Astrocyte (in vitro differentiated cells and primary cell): ENCODE measurements around the gene ZNF18. TPM values are rescaled to one million over a fixed set of nuclear protein-coding genes. Genes with fewer than 3 reads are reported as not detected.

Experiments used
- DNase-seq: peaks from one replicate; pipeline ENCODE4 v3.0.0-alpha.2; 2010; ENCODE audit warnings: low read depth
- FAIRE-seq: peaks from 2 replicates; lab custom pipeline; 2011; peaks lifted over from hg19 to GRCh38; lab: Jason Lieb, UNC
- H2AFZ ChIP-seq: 2 replicates; pipeline ENCODE4 v1.6.0; 2012; ENCODE audit warnings: low read depth, low read length, inconsistent platforms
- H3K27ac ChIP-seq: 2 replicates; pipeline ENCODE4 v1.5.1; 2011; ENCODE audit warnings: low read depth, low read length, inconsistent platforms
- H3K27me3 ChIP-seq: 2 replicates; pipeline ENCODE4 v1.6.0; 2011; ENCODE audit warnings: low read length, inconsistent platforms; ENCODE audit not compliant: insufficient read depth
- H3K36me3 ChIP-seq: 2 replicates; pipeline ENCODE4 v1.5.1; 2011; ENCODE audit warnings: low read length, inconsistent platforms; ENCODE audit not compliant: insufficient read depth
- H3K4me1 ChIP-seq: 2 replicates; pipeline ENCODE4 v1.5.1; 2011; ENCODE audit warnings: low read length, inconsistent platforms; ENCODE audit not compliant: insufficient read depth
- H3K4me2 ChIP-seq: 2 replicates; pipeline ENCODE4 v1.6.0; 2012; ENCODE audit warnings: low read length, inconsistent platforms
- H3K4me3 ChIP-seq: 2 replicates; pipeline ENCODE4 v1.5.1; 2011; ENCODE audit warnings: low read depth, mild to moderate bottlenecking, low read length, inconsistent platforms; ENCODE audit not compliant: insufficient read depth
- H3K79me2 ChIP-seq: 2 replicates; pipeline ENCODE4 v1.6.0; 2012; ENCODE audit warnings: mild to moderate bottlenecking, low read length, inconsistent platforms; ENCODE audit not compliant: insufficient read depth
- H3K9ac ChIP-seq: 2 replicates; pipeline ENCODE4 v1.6.0; 2012; ENCODE audit warnings: mild to moderate bottlenecking, low read length, inconsistent platforms
- H3K9me3 ChIP-seq: 2 replicates; pipeline ENCODE4 v1.5.1; 2012; ENCODE audit warnings: low read depth, mild to moderate bottlenecking, low read length, inconsistent platforms; ENCODE audit not compliant: insufficient read depth
- H4K20me1 ChIP-seq: 2 replicates; pipeline ENCODE4 v1.6.0; 2012; ENCODE audit warnings: low read length, inconsistent platforms; ENCODE audit not compliant: insufficient read depth
- H3K27ac Mint-ChIP-seq: one replicate; pipeline ENCODE4 v1.8.0; 2021; ENCODE audit warnings: mild to moderate bottlenecking, mixed read lengths; ENCODE audit not compliant: unreplicated experiment
- H3K27me3 Mint-ChIP-seq: one replicate; pipeline ENCODE4 v1.8.0; 2021; ENCODE audit warnings: low read depth, mixed read lengths; ENCODE audit not compliant: unreplicated experiment
- H3K36me3 Mint-ChIP-seq: one replicate; pipeline ENCODE4 v1.8.0; 2021; ENCODE audit warnings: low read depth, mixed read lengths; ENCODE audit not compliant: unreplicated experiment
- H3K4me1 Mint-ChIP-seq: one replicate; pipeline ENCODE4 v1.8.0; 2021; ENCODE audit warnings: low read depth, mixed read lengths; ENCODE audit not compliant: unreplicated experiment
- H3K4me3 Mint-ChIP-seq: one replicate; pipeline ENCODE4 v1.8.0; 2021; ENCODE audit warnings: mild to moderate bottlenecking, moderate library complexity, mixed read lengths; ENCODE audit not compliant: unreplicated experiment
- H3K9me3 Mint-ChIP-seq: one replicate; pipeline ENCODE4 v1.8.0; 2021; ENCODE audit warnings: mild to moderate bottlenecking, mixed read lengths; ENCODE audit not compliant: unreplicated experiment
- EZH2 ChIP-seq: IDR thresholded peaks from 2 replicates; pipeline ENCODE4 v1.6.1; 2012; ENCODE audit warnings: mild to moderate bottlenecking, low read length, inconsistent platforms; ENCODE audit not compliant: insufficient read depth
- total RNA-seq: library from RNA; stranded (reverse); gene quantifications from 2 replicates; pipeline ENCODE4 v1.2.1, GENCODE V29; 2021
- TF ChIP-seq, protein P1 (sequence below): IDR thresholded peaks from 2 replicates; pipeline ENCODE4 v1.5.1; 2011; ENCODE audit warnings: low read depth, mild to moderate bottlenecking, inconsistent platforms, low read length, moderate library complexity; ENCODE audit not compliant: insufficient read depth

The ZNF18 gene
- total RNA-seq, 1 donor from 2014 or later, result 8.3 TPM

DNA sequence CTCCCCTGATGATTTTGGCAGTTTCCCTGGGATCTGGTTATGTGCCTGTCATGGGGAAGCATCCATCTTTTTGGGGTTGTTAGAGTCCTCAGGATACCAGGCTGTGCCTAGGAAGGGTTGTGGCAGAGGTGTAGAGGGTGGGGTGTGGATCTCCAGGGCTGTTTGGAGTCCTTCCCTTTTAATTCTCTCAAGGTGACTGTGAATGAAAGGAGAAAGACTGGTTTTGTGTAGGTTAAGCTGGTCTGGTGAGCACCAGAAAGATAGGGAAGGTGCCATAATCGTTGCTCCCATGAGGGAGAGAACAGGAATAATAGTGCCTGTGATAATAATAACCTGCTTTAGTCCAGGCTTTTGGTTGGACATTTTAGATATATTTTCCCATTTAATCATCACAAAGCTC lies 30.4 kb upstream of the ZNF18 start:
- peak overlapping the region; percentile 72 for H3K27ac Mint-ChIP-seq
- Histone ChIP-seq H3K4me3 (no peak overlapping the region), H3K79me2 (peaks cover 94% of the 10 kb centered on the region), H2AFZ (no peak overlapping the region), H3K27ac (no peak overlapping the region), H3K4me2 (no peak overlapping the region), H3K9me3 (no peaks in the 10 kb centered on the region), H3K4me1 (peaks cover 14% of the 10 kb centered on the region), H4K20me1 (peaks cover 82% of the 10 kb centered on the region), H3K36me3 (no peaks in the 10 kb centered on the region), H3K27me3 (no peaks in the 10 kb centered on the region), H3K9ac (no peak overlapping the region)
- no peaks in the 10 kb centered on the region for H3K9me3 Mint-ChIP-seq
- H3K4me1 Mint-ChIP-seq, result peaks cover 33% of the 10 kb centered on the region
- H3K4me3 Mint-ChIP-seq, result no peak overlapping the region
- TF ChIP-seq, protein P1, sequence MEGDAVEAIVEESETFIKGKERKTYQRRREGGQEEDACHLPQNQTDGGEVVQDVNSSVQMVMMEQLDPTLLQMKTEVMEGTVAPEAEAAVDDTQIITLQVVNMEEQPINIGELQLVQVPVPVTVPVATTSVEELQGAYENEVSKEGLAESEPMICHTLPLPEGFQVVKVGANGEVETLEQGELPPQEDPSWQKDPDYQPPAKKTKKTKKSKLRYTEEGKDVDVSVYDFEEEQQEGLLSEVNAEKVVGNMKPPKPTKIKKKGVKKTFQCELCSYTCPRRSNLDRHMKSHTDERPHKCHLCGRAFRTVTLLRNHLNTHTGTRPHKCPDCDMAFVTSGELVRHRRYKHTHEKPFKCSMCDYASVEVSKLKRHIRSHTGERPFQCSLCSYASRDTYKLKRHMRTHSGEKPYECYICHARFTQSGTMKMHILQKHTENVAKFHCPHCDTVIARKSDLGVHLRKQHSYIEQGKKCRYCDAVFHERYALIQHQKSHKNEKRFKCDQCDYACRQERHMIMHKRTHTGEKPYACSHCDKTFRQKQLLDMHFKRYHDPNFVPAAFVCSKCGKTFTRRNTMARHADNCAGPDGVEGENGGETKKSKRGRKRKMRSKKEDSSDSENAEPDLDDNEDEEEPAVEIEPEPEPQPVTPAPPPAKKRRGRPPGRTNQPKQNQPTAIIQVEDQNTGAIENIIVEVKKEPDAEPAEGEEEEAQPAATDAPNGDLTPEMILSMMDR, result no peak
- no peak for TF ChIP-seq EZH2
- no peaks in the 10 kb centered on the region for H3K27me3 Mint-ChIP-seq
- FAIRE-seq (no peak), DNase-seq (no peak)
- peaks cover 2% of the 10 kb centered on the region for H3K36me3 Mint-ChIP-seq

DNA sequence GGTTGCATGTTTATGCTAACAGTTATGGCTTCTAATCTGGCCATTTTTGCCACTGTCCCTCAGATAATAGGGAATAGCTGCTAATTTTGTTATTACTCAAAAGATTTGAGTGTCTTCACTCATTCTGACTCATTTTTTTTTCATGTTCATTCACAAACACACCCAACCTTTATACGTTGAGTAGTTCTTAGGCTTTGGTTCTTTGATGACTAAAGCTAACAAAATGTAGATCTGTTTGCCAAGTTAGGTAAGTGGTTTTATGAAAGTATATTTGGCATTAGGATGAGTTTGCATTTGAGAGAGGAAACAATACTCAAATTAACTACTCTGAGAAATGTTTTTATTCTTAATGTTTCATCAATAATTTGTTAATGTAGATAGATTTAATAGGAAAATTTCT lies 27.1 kb upstream of the ZNF18 start:
- Mint-ChIP-seq H3K9me3 (no peaks in the 10 kb centered on the region), H3K4me1 (peaks cover 37% of the 10 kb centered on the region), H3K36me3 (peaks cover 2% of the 10 kb centered on the region), H3K27me3 (peaks cover 7% of the 10 kb centered on the region), H3K27ac (peak overlapping the region; percentile 58), H3K4me3 (no peak overlapping the region)
- no peak overlapping the region for H3K4me3 ChIP-seq
- peaks cover 26% of the 10 kb centered on the region for H3K4me1 ChIP-seq
- H3K9me3 ChIP-seq, result no peaks in the 10 kb centered on the region
- peak; percentile 34 for FAIRE-seq
- peaks cover 81% of the 10 kb centered on the region for H3K79me2 ChIP-seq
- peak overlapping the region; percentile 32 for H3K4me2 ChIP-seq
- peak; percentile 85 for DNase-seq
- H3K36me3 ChIP-seq, result no peaks in the 10 kb centered on the region
- TF ChIP-seq, protein P1, result no peak
- no peak for TF ChIP-seq EZH2
- H4K20me1 ChIP-seq, result peaks cover 72% of the 10 kb centered on the region
- H3K27me3 ChIP-seq, result no peaks in the 10 kb centered on the region
- no peak overlapping the region for H2AFZ ChIP-seq
- peak overlapping the region; percentile 24 for H3K27ac ChIP-seq
- H3K9ac ChIP-seq, result no peak overlapping the region

DNA sequence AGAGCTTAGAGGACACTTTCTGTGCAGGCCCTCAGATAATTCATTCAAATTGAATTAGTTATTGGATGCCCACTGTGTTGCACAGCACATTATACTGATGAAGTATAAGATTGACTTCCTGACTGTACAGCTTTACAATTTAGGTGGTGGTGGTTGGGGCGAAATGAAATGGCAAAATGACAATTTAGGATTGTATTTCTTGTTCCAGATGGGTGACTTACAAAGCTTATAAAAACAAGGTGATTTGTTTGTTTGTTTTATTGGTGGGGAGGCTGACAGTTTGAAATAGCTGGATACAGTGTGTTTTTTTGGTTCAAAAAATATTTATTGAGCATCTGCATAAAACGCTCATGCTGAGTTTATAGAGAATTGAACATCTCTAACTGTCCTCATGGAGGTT lies 25.0 kb upstream of the ZNF18 start:
- Histone ChIP-seq H3K36me3 (no peaks in the 10 kb centered on the region), H3K4me3 (peak overlapping the region; percentile 64), H3K27me3 (no peaks in the 10 kb centered on the region), H3K9me3 (no peaks in the 10 kb centered on the region), H4K20me1 (peaks cover 52% of the 10 kb centered on the region), H2AFZ (no peak overlapping the region), H3K9ac (no peak overlapping the region), H3K4me1 (peaks cover 26% of the 10 kb centered on the region), H3K27ac (no peak overlapping the region), H3K4me2 (peak overlapping the region; percentile 87), H3K79me2 (peaks cover 61% of the 10 kb centered on the region)
- TF ChIP-seq, protein P1, result no peak
- TF ChIP-seq EZH2, result no peak
- no peak overlapping the region for H3K27ac Mint-ChIP-seq
- no peak for DNase-seq
- H3K4me1 Mint-ChIP-seq, result peaks cover 37% of the 10 kb centered on the region
- peaks cover 7% of the 10 kb centered on the region for H3K27me3 Mint-ChIP-seq
- no peaks in the 10 kb centered on the region for H3K9me3 Mint-ChIP-seq
- no peak for FAIRE-seq
- peak overlapping the region; percentile 93 for H3K4me3 Mint-ChIP-seq
- peaks cover 2% of the 10 kb centered on the region for H3K36me3 Mint-ChIP-seq
